IPS DF 4.7 (cell line): ENCODE results near the gene INTS1.

ENCODE experiments used
- DNase-seq: peaks from one replicate; pipeline ENCODE4 v3.0.0-alpha.2; 2013; ENCODE audit warnings: low spot score; ENCODE audit errors: extremely low read depth

INTS1 gene

GRCh38 chr7:1505731-1506550, 1.8 kb upstream of the INTS1 start:
- no peak for DNase-seq

GRCh38 chr7:1503390-1503789, 799 bp downstream of the INTS1 start:
- DNase-seq, result no peak

GRCh38 chr7:1502845-1503244, 1.3 kb downstream of the INTS1 start:
- DNase-seq, result no peak

GRCh38 chr7:1501487-1502270, 2.5 kb downstream of the INTS1 start:
- DNase-seq, result no peak

GRCh38 chr7:1500064-1500807, 4.0 kb downstream of the INTS1 start:
- DNase-seq, result no peak

- no peak for DNase-seq
These were observed 4.7 kb downstream of the INTS1 start for GRCh38 chr7:1499367-1500029.

GRCh38 chr7:1498370-1499305, 5.6 kb downstream of the INTS1 start:
- no peak for DNase-seq

GRCh38 chr7:1497293-1497927, 6.8 kb downstream of the INTS1 start:
- DNase-seq, result no peak

- DNase-seq, result no peak
These were observed 7.5 kb downstream of the INTS1 start for GRCh38 chr7:1496531-1497292.

- no peak for DNase-seq
These were observed 8.5 kb downstream of the INTS1 start for GRCh38 chr7:1495564-1496242.

GRCh38 chr7:1494866-1495563, 9.2 kb downstream of the INTS1 start:
- no peak for DNase-seq

- DNase-seq, result no peak
These were observed 9.7 kb downstream of the INTS1 start for GRCh38 chr7:1494447-1494846.

GRCh38 chr7:1493571-1493970, 10.6 kb downstream of the INTS1 start:
- DNase-seq, result no peak

GRCh38 chr7:1493129-1493528, 11.1 kb downstream of the INTS1 start:
- no peak for DNase-seq

GRCh38 chr7:1492640-1493039, 11.5 kb downstream of the INTS1 start:
- no peak for DNase-seq

GRCh38 chr7:1492221-1492620, 12.0 kb downstream of the INTS1 start:
- DNase-seq, result no peak

- DNase-seq, result no peak
These were observed 13.4 kb downstream of the INTS1 start for GRCh38 chr7:1490837-1491236.

- DNase-seq, result no peak
These were observed 14.9 kb downstream of the INTS1 start for GRCh38 chr7:1489336-1489735.
